Raji (cell line): ENCODE results near the gene INVS.

Source experiments
- POLR2A ChIP-seq: IDR thresholded peaks from 2 replicates; pipeline ENCODE4 v1.6.1; 2011; ENCODE audit warnings: low read depth, low read length, control low read depth; ENCODE audit not compliant: insufficient read depth

Gene INVS

DNA sequence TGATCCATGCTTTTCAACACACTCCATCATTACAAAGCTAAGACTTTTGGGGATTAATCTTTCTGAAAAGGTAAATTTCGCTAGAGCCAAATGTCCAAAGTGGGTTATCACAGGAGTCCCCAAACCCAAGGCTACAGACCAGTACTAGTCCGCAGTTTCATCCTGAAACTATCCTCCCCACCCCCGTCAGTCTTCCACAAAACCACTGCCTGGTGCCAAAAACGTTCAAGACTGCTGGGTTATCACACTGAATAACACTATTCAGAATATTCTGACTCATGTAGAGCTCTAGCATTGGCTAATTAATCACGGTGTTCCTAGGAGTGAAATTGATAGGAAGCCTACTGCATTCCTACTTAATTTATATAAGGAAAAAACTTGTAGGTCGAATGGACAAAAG lies 24.9 kb upstream of the INVS start:
- no peak for TF ChIP-seq POLR2A

- no peak for TF ChIP-seq POLR2A
Observed at GRCh38 chr9:100074989-100075388, 24.1 kb upstream of the INVS start.

DNA sequence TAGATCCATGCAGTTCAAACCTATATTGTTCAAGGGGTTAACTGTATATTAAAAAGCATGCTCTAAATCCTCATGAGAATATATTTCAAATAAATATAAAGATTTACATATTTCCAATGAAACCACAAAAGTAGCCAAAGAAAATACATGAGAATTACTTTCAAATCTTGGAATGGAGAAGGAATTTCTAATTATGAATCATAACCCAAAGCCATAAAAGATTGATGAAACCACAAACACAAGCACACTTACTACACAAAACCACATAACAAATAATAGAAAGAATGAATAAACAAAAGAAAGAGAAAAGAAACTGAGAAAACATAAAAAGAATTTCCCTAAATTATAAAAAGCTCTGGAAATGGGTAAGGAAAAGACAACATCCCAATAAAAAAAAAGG lies 16.3 kb upstream of the INVS start:
- no peak for TF ChIP-seq POLR2A

DNA sequence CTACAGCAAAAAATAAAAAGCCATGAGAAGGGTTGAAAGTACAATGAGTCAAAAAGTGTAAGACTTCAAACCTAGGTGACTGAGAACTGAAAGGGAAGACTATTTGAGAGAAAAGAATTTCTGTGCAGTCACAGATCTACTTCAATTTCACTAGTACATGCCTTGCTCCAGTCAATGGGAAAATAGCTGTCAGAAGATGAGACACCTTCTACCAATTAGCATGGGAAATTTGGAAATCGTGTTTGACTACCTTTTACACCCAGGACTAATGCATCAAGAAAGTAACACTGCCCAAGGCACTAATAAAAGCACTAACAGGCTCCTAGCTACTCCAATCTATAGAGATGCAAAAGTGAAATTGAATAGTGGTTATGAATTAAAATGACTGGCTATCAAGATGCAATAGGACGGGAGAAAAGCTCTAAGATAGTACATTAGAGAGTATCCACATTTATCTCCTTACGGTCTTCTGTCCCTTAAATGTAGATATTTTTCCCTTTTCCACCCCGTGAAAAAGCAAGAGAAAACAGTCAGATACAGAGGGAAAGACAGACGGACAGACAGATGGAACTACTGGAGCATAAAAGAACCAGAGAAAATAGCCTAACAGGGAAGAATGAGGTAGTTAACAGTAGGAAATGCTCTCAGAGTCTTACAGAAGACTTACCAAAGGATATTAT lies 15.5 kb upstream of the INVS start:
- no peak for TF ChIP-seq POLR2A

GRCh38 chr9:100084128-100084453 lies 15.0 kb upstream of the INVS start:
- no peak for TF ChIP-seq POLR2A

DNA sequence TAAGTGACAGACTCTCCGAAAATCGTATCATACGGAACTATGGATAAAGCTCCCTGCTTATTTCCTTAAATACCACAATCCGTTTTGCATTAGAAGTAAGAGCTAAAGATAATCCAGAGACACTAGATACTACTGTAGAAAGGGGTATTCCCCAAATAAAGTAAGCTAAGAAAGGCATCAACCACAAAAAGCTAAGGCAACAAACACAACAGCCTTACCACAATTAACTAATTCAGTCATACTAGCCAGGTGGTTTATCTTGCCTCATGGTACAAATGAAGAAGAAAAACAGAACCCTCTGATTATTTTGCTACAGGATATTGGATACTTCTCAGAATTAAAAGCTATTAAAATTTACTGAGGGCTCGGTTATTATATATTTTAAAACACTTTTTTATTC lies 14.3 kb upstream of the INVS start:
- TF ChIP-seq POLR2A, result no peak

- no peak for TF ChIP-seq POLR2A
Observed at GRCh38 chr9:100086097-100086635, 12.9 kb upstream of the INVS start.

GRCh38 chr9:100087218-100087617 lies 11.8 kb upstream of the INVS start:
- TF ChIP-seq POLR2A, result no peak

GRCh38 chr9:100088202-100088601 lies 10.8 kb upstream of the INVS start:
- TF ChIP-seq POLR2A, result no peak

- TF ChIP-seq POLR2A, result no peak
Observed at GRCh38 chr9:100090880-100091279, 8.2 kb upstream of the INVS start.

- TF ChIP-seq POLR2A, result no peak
Observed at GRCh38 chr9:100091650-100092049, 7.4 kb upstream of the INVS start.

DNA sequence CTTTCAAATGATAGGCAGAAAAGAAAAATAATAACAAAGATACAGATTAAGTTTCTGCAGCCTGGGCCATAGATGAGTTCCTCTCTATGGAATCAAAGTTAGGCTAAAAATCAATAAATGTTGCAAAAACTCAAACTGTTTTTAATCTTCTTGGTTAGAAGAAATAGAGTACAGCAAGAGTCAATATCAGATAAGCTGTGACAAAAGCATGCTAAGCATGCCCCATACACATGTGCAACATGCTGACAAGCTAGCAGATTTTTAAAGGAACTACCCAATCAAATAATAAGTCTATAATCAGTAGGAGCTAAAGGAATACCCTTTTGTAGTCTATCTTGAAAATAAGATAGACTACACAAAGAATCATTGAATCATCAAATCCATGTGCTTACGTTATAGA lies 7.0 kb upstream of the INVS start:
- TF ChIP-seq POLR2A, result no peak

DNA sequence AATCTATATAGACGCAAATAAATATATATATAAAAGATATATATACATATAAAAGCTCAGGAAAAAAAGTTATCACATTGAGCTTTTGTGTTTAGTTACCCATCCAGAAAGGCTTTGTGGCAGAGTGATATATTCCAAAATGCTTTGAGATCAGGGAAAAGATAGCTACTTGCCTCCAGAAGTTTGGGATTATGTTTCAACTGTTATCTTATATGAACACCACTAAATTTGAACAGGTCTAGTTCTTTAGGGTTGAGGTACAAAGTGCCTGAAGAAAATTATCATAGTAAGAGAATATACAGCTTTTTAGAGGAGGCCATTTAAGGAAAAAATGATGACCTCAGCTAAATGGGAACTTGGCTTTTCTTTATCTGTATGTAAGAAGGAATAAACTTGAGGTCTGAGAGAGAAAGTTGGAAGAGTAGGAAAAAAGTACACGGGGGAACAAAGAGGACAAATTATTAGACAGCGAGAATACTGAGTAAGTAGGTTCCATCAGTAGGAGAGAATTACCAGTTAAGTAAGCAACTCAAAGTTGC lies 2.6 kb upstream of the INVS start:
- no peak for TF ChIP-seq POLR2A

GRCh38 chr9:100098046-100098886 lies 777 bp upstream of the INVS start:
- no peak for TF ChIP-seq POLR2A

DNA sequence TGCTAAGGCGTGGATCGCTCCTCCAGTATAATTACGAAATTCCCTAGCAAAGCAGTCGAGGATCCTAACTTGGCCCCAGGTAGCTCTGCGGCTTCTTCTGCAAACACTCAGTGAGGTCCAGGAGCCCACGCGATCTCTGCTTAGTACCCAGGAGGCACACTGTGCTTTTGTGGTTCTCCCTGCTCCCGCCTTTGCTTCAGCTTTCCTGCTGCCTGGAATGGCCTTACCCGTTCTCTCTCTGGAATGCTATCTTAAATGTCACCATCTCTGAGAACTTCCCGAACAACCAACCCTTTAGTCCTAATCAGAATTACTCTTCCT lies 639 bp downstream of the INVS start:
- TF ChIP-seq POLR2A, result no peak

GRCh38 chr9:100100146-100100667 lies 1.2 kb downstream of the INVS start:
- TF ChIP-seq POLR2A, result no peak

DNA sequence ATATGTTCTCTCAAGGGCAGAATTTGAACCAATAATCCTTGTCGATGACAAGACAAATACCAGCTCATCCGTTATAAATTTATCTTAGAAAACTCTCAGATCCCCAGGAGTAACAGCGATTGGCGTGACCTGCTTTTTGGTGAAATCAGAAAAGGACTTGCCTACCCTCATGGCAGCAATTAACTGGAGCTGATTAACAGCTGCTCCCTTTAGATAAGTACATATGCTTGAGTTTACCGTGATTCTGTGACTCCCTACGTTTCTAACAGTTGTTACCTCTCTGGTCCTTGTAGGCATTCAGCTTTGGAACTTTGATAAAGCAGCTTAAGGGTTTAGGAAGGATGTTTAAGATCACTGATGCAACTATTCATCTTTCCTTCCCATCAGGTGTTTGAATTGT lies 2.6 kb downstream of the INVS start:
- no peak for TF ChIP-seq POLR2A

- TF ChIP-seq POLR2A, result no peak
Observed at GRCh38 chr9:100104314-100104713, 5.3 kb downstream of the INVS start.
